Measurements from ENCODE around the gene TRAFD1.

DNA sequence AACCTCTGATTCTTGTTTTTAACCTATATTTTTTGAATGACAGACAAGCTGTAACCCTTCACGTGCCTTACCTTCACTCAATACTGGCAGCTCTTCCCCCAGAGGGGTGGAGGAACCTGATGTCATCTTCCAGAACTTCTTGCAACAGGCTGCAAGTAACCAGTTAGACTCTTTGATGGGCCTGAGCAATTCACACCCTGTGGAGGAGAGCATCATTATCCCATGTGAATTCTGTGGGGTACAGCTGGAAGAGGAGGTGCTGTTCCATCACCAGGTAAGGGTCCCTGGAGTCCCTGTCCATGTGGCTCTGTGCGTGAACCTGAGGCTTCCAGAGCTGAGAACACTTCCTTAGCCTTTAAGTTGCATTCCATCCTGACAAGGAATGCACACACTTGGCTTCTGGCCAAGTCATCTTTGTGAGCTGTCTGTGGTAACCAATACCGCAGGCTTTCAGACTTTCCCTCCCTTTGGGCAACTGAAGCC, 22.7 kb downstream of the TRAFD1 start:
- TF ChIP-seq GATA2 (IDR thresholded peaks at IDR 0.05; ENCODE audit: low read depth, low read length) (no peak), GATA3 (IDR thresholded peaks at IDR 0.05; ENCODE audit: low read depth, low read length) (no peak)

Data from SH-SY5Y (cell line).